HL-60/S4 treated with phorbol 12-myristate 13-acetate at 8.2 ng/mL for 4 days and 3 days (cell line): Measurements from ENCODE around the gene TSSK3.
"Not testable (repeated sequence)": the region's sequence is repeated elsewhere in the genome, so short reads cannot be mapped to it uniquely, and the experiment has no call there.

ENCODE experiments used
- in situ Hi-C: fragments of 300-500 bp; cut with MboI; formaldehyde crosslinking; loops from 2 replicates; pipeline ENCODE4 v1.15.0; 2022; ENCODE audit warnings: low sequenced_read_pairs

Gene TSSK3

GRCh38 chr1:32394141-32394889 is 32.0 kb downstream of the TSSK3 start, which contains the start of gene BSDC1:
Gene BSDC1, minus strand, starts transcription at chr1:32394441. Its CDS starts 27 bp downstream, at chr1:32394414.
- in situ Hi-C loops, result no loop called here

GRCh38 chr1:32394890-32395432 is 32.6 kb downstream of the TSSK3 start:
- in situ Hi-C loops, result no loop called here

- in situ Hi-C loops, result not testable (repeated sequence)
Observed at GRCh38 chr1:32396524-32396923, 34.2 kb downstream of the TSSK3 start.

GRCh38 chr1:32398401-32398800 is 36.1 kb downstream of the TSSK3 start:
- in situ Hi-C loops, result no loop called here

GRCh38 chr1:32399843-32400242 is 37.5 kb downstream of the TSSK3 start:
- in situ Hi-C loops, result no loop called here

- in situ Hi-C loops, result no loop called here
Observed at GRCh38 chr1:32400876-32401631, 38.7 kb downstream of the TSSK3 start.

- in situ Hi-C loops, result no loop called here
Observed at GRCh38 chr1:32404946-32405345, 42.6 kb downstream of the TSSK3 start.

- in situ Hi-C loops, result no loop called here
Observed at GRCh38 chr1:32405672-32406467, 43.5 kb downstream of the TSSK3 start.

- in situ Hi-C loops, result no loop called here
Observed at GRCh38 chr1:32406629-32407111, 44.3 kb downstream of the TSSK3 start.

- in situ Hi-C loops, result no loop called here
Observed at GRCh38 chr1:32411261-32411660, 48.9 kb downstream of the TSSK3 start.

GRCh38 chr1:32413507-32414185 is 51.3 kb downstream of the TSSK3 start:
- in situ Hi-C loops, result no loop called here
